ENCODE measurements around the gene ARSG. TPM values are rescaled to one million over a fixed set of nuclear protein-coding genes. Genes with fewer than 3 reads are reported as not detected.

The ARSG gene
- total and polyA plus RNA-seq, 2 of the 13 experiments (the other 11 are each of a cell fraction or from before 2014, with no cell fraction given), result 3.7 to 15.2 TPM

DNA sequence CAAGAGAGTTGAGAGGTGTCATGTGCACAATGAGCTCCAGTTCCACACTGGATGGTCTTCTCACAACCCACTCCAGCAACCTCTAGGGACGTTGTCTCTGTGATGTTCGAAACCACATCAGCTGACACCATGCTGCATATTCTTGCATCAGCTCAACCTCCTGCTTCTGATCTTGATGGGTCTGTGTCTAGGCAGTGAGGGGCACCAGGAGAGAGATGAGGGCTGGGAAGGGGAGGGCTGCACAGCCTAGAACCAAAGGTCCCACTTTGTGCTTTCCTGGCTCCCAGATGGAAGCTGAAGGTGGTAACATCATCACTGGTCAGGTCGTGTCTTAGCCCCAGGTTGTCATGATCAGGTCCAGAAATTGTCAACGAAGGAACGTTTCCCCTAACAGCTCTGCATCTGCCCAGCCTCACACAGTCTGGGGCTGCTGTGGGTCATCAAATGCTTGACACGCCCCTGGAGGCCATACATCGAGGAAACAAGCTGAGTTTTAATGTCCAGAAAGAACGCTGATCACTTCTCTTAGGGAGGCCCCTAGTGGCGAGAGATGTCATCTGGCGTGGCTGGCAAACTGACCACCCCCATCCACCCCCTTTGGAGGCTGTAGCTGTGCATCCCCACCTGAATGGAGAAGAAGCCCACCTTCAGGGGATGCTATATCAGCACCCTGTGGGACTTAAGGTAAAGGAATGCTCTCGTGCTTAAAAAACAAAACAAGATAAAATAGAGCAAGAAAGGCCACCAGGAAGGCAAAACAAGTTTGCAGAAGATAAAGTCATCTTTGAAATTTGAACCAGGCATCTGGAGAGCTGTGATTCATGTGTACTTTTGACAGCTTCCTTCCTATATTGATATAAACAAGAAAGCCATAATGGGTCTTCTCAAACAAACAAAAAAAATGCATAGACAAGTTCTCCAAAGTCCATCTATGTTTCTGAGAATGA lies 107.7 kb downstream of the ARSG start (continued):
- TF ChIP-seq YY1 (IDR thresholded peaks at IDR 0.05; ENCODE audit: insufficient read depth, insufficient replicate concordance, low read depth, low read length) (peak; percentile 54), TCF7 (IDR thresholded peaks at IDR 0.05; ENCODE audit: low read depth) (peak; percentile 63; the same call in 1 of the 2 replicates), ZNF614 (CRISPR knock-in tag; IDR thresholded peaks at IDR 0.05; ENCODE audit: borderline replicate concordance) (peak; percentile 87), ZBTB20 (CRISPR knock-in tag; IDR thresholded peaks at IDR 0.05; ENCODE audit: borderline replicate concordance, low read depth) (peak; percentile 79; the same call in 1 of the 2 replicates), SALL2 (CRISPR knock-in tag; IDR thresholded peaks at IDR 0.05) (0 out of 2 replicates have a peak, but pooled peaks have one; percentile 36), ZSCAN29 (CRISPR knock-in tag; conservative IDR thresholded peaks at IDR 0.05) (0 out of 2 replicates have a peak, but pooled peaks have one; percentile 41), SNAI1 (CRISPR knock-in tag; IDR thresholded peaks at IDR 0.05; ENCODE audit: borderline replicate concordance) (no peak), FOXP1 (IDR thresholded peaks at IDR 0.05) (no peak), FOXP1 (CRISPR knock-in tag; IDR thresholded peaks at IDR 0.05) (peak; percentile 72; the same call in 1 of the 2 replicates), SIN3B (IDR thresholded peaks at IDR 0.05; ENCODE audit: low read length) (peak; percentile 47; the same call in 1 of the 2 replicates), ZNF501 (CRISPR knock-in tag; IDR thresholded peaks at IDR 0.05) (peak; percentile 91), HOXA3 (CRISPR knock-in tag; IDR thresholded peaks at IDR 0.05) (peak; percentile 76), MXI1 (IDR thresholded peaks at IDR 0.05; ENCODE audit: borderline replicate concordance, low read depth, low read length) (peak; percentile 6; the same call in 1 of the 3 replicates), ASH2L (IDR thresholded peaks at IDR 0.05; ENCODE audit: insufficient read length, low read depth, low read length) (peak; percentile 57), REPIN1 (CRISPR knock-in tag; IDR thresholded peaks at IDR 0.05; ENCODE audit: borderline replicate concordance, low read depth) (peak; percentile 72; the same call in 1 of the 2 replicates), TBX3 (IDR thresholded peaks at IDR 0.05; ENCODE audit: borderline replicate concordance) (peak; percentile 18; the same call in 1 of the 2 replicates), CBX5 (CRISPR knock-in tag; IDR thresholded peaks at IDR 0.05; ENCODE audit: borderline replicate concordance) (peak; percentile 85; the same call in 1 of the 2 replicates), REL (CRISPR knock-in tag; conservative IDR thresholded peaks at IDR 0.05) (no peak), ZMYM2 (CRISPR knock-in tag; IDR thresholded peaks at IDR 0.05) (0 out of 2 replicates have a peak, but pooled peaks have one; percentile 55), MLLT10 (CRISPR knock-in tag; IDR thresholded peaks at IDR 0.05) (no peak), SIX4 (CRISPR knock-in tag; IDR thresholded peaks at IDR 0.05) (peak; percentile 81; the same call in 1 of the 2 replicates)
- TF ChIP-seq, protein P1, sequence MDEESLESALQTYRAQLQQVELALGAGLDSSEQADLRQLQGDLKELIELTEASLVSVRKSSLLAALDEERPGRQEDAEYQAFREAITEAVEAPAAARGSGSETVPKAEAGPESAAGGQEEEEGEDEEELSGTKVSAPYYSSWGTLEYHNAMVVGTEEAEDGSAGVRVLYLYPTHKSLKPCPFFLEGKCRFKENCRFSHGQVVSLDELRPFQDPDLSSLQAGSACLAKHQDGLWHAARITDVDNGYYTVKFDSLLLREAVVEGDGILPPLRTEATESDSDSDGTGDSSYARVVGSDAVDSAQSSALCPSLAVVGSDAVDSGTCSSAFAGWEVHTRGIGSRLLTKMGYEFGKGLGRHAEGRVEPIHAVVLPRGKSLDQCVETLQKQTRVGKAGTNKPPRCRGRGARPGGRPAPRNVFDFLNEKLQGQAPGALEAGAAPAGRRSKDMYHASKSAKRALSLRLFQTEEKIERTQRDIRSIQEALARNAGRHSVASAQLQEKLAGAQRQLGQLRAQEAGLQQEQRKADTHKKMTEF (CRISPR knock-in tag; IDR thresholded peaks at IDR 0.05), result peak; percentile 85
- TF ChIP-seq, protein P2, sequence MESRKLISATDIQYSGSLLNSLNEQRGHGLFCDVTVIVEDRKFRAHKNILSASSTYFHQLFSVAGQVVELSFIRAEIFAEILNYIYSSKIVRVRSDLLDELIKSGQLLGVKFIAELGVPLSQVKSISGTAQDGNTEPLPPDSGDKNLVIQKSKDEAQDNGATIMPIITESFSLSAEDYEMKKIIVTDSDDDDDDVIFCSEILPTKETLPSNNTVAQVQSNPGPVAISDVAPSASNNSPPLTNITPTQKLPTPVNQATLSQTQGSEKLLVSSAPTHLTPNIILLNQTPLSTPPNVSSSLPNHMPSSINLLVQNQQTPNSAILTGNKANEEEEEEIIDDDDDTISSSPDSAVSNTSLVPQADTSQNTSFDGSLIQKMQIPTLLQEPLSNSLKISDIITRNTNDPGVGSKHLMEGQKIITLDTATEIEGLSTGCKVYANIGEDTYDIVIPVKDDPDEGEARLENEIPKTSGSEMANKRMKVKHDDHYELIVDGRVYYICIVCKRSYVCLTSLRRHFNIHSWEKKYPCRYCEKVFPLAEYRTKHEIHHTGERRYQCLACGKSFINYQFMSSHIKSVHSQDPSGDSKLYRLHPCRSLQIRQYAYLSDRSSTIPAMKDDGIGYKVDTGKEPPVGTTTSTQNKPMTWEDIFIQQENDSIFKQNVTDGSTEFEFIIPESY (CRISPR knock-in tag; IDR thresholded peaks at IDR 0.05), result peak; percentile 25; the same call in 1 of the 2 replicates
- TF ChIP-seq, protein P3, sequence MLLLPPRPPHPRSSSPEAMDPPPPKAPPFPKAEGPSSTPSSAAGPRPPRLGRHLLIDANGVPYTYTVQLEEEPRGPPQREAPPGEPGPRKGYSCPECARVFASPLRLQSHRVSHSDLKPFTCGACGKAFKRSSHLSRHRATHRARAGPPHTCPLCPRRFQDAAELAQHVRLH (CRISPR knock-in tag; IDR thresholded peaks at IDR 0.05; ENCODE audit: borderline replicate concordance, low read depth), result peak; percentile 42; the same call in 1 of the 2 replicates
- TF ChIP-seq, protein P4, sequence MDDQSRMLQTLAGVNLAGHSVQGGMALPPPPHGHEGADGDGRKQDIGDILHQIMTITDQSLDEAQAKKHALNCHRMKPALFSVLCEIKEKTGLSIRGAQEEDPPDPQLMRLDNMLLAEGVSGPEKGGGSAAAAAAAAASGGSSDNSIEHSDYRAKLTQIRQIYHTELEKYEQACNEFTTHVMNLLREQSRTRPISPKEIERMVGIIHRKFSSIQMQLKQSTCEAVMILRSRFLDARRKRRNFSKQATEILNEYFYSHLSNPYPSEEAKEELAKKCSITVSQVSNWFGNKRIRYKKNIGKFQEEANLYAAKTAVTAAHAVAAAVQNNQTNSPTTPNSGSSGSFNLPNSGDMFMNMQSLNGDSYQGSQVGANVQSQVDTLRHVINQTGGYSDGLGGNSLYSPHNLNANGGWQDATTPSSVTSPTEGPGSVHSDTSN (CRISPR knock-in tag; IDR thresholded peaks at IDR 0.05; ENCODE audit: borderline replicate concordance), result no peak
